Measurements from ENCODE around the gene LIPA.

Gene LIPA

GRCh38 chr10:89228146-89228545, 23.4 kb downstream of the LIPA start:
- Histone ChIP-seq H3K27me3 (no peaks in the 10 kb centered on the region), H3K36me3 (peaks cover 4 to 16% (median 12%) of the 10 kb centered on the region in 3 donors), H3K4me1 (no peaks in the 10 kb centered on the region), H3K4me3 (no peak overlapping the region), H3K9me3 (no peaks in the 10 kb centered on the region), H3K27ac (no peak overlapping the region)
- no peak for DNase-seq
- no peak for TF ChIP-seq CTCF (IDR thresholded peaks at IDR 0.05)
- intact Hi-C loops (cut with DNase I; ENCODE audit: low total_unique reads): no loop called here

GRCh38 chr10:89226891-89227290, 24.7 kb downstream of the LIPA start:
- intact Hi-C loops (cut with DNase I; ENCODE audit: low total_unique reads): no loop called here
- Histone ChIP-seq H3K27ac (no peak overlapping the region), H3K27me3 (no peaks in the 10 kb centered on the region), H3K4me1 (no peaks in the 10 kb centered on the region), H3K36me3 (peaks cover 4 to 16% (median 6%) of the 10 kb centered on the region in 3 donors), H3K9me3 (no peaks in the 10 kb centered on the region), H3K4me3 (no peak overlapping the region)
- TF ChIP-seq CTCF (IDR thresholded peaks at IDR 0.05): no peak
- DNase-seq: no peak

- Histone ChIP-seq H3K4me1 (no peaks in the 10 kb centered on the region), H3K36me3 (peaks cover 4 to 16% (median 11%) of the 10 kb centered on the region in 3 donors), H3K27me3 (no peaks in the 10 kb centered on the region), H3K4me3 (no peak overlapping the region), H3K9me3 (no peaks in the 10 kb centered on the region), H3K27ac (no peak overlapping the region)
- intact Hi-C loops (cut with DNase I; ENCODE audit: low total_unique reads): no loop called here
- DNase-seq: no peak
- peak in 1 of 2 experiments; percentile 10 for TF ChIP-seq CTCF (IDR thresholded peaks at IDR 0.05)
Observed at GRCh38 chr10:89224739-89225443, 26.7 kb downstream of the LIPA start.

DNA sequence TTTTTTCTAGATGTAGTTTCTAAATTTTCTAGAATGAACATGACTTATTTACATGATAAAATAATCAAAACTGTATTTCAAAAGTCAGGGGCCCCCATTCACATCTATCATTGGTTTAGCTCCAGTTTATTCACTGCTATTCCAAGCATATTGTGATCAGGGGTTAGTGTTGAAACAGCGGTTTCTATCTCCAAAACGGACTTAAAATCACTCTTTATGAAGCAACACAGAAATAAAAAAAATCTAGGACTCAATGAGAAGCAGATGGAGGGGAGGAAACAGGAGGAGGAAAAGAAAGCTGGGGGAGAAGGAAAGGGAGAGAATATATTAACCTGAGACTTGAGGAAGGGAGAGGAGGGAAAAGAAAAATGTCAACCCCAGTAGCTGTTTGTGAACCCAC, 29.7 kb downstream of the LIPA start:
- Histone ChIP-seq H3K9me3 (no peaks in the 10 kb centered on the region), H3K27me3 (no peaks in the 10 kb centered on the region), H3K4me1 (peaks cover 0 to 6% (median 1%) of the 10 kb centered on the region in 4 donors), H3K27ac (no peak overlapping the region), H3K36me3 (peaks cover 0 to 9% (median 0%) of the 10 kb centered on the region in 3 donors), H3K4me3 (no peak overlapping the region)
- DNase-seq: no peak
- TF ChIP-seq CTCF (IDR thresholded peaks at IDR 0.05): no peak
- intact Hi-C loops (cut with DNase I; ENCODE audit: low total_unique reads): no loop called here

DNA sequence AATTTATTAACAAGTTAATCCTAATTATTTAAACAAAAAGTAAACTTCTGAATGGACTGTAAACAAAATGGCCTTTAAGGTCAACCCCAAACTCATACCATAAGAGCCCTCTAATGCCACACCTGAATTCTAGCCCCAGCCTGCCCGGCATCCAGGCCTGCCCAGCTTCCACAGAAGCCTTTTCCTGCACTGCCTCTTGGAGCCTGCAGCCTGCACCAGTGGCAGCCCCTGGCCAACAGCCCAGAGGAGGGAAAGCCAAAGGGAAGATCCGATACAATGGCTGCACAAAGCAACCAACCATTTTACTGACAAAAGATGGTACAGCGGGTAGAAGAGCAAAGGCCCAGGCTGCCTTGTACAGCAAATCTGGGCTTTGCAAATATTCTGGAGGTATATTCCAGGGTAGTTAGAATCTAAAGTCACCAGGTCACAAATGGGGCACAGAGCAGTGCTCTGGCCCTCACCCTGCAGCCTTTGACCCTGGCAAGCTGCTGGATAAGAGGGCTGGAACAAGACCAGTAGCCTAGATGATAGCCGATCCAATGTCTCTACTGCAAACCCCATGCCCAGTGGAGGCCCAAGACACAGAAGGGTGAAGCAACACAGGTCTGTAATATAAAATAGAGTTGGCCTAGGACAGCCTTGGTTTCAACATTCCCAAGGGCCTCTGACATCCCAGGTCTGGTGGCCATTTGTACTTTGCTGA, 31.9 kb downstream of the LIPA start:
- no peak for DNase-seq
- H3K36me3 ChIP-seq: peaks cover 10 to 17% (median 10%) of the 10 kb centered on the region in 3 donors
- no peaks in the 10 kb centered on the region for H3K9me3 ChIP-seq
- H3K4me3 ChIP-seq: no peak overlapping the region
- intact Hi-C loops (cut with DNase I; ENCODE audit: low total_unique reads): loop anchor here (10.0 kb wide), 1 partner anchor 285 kb away; no protein-coding TSS in a partner anchor
- no peak for TF ChIP-seq CTCF (IDR thresholded peaks at IDR 0.05)
- H3K27me3 ChIP-seq: no peaks in the 10 kb centered on the region
- H3K27ac ChIP-seq: no peak overlapping the region
- H3K4me1 ChIP-seq: peaks cover 0 to 6% (median 1%) of the 10 kb centered on the region in 4 donors

Measured in tibial artery (tissue), 4 donors.